ENCODE data around the gene ZNF260. TPM values are rescaled to one million over a fixed set of nuclear protein-coding genes. Genes with fewer than 3 reads are reported as not detected.

ZNF260 gene
- total RNA-seq, 1 experiment from 2014 or later, result 14.5 TPM

DNA sequence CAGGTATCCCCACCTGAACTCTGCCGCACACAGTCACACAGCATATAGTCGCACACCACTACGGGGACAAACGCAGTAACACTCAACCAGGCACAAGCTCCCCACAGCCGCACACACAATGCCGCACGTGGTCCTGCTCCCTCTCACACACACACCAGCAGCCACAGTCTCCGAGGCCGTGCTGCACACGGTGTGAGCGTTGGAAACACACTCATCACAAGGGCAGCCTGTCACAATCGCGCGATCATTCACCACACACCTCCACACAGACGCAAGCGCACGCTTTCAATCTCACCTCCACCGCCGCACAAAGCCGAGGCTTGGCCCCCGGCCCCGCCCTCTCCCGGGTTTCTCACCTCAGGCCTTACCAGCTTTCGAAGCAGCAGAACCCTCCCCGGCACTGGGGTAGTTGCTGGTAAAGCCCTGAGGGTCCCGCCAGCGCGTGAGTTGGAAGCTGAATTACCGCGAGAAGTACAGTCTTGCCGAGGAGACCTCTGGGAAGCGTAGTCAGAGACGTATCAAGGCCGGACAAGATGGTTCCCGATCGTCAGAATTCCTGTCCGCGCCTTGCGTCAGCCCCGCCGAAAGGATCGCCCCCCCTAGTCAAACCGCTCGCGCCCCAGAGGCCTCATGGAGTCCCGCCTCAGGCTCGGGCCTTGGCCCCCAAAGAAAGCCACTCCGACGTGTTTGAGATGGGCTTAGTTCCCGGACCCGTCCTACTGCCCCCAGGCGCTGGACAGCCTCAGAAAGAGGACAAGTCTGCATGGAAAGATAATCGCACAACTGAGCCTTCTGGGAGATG is 38.8 kb downstream of the ZNF260 start, which contains the start of gene ZNF566:
ZNF566 (minus strand) TSS at position 444 of the 802 bp plus-strand sequence. CDS start 13,004 bp downstream, outside the sequence.
- intact Hi-C loops (cut with micrococcal nuclease), result loop anchor here (2.0 to 5.0 kb wide), 2 partner anchors 39 to 112 kb away; partner anchors contain the start of genes ZFP14 and ZNF260
- peak within 1 kb of the TSS; percentile 99 for H3K27ac Mint-ChIP-seq (ENCODE audit: low read depth, unreplicated experiment)
- TF ChIP-seq, protein P1, sequence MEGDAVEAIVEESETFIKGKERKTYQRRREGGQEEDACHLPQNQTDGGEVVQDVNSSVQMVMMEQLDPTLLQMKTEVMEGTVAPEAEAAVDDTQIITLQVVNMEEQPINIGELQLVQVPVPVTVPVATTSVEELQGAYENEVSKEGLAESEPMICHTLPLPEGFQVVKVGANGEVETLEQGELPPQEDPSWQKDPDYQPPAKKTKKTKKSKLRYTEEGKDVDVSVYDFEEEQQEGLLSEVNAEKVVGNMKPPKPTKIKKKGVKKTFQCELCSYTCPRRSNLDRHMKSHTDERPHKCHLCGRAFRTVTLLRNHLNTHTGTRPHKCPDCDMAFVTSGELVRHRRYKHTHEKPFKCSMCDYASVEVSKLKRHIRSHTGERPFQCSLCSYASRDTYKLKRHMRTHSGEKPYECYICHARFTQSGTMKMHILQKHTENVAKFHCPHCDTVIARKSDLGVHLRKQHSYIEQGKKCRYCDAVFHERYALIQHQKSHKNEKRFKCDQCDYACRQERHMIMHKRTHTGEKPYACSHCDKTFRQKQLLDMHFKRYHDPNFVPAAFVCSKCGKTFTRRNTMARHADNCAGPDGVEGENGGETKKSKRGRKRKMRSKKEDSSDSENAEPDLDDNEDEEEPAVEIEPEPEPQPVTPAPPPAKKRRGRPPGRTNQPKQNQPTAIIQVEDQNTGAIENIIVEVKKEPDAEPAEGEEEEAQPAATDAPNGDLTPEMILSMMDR (IDR thresholded peaks at IDR 0.05; ENCODE audit: unreplicated experiment), result no peak
- H3K36me3 Mint-ChIP-seq (ENCODE audit: insufficient read depth, unreplicated experiment), result no peaks in the 10 kb centered on the region
- H3K9me3 Mint-ChIP-seq (ENCODE audit: unreplicated experiment), result peaks cover 8% of the 10 kb centered on the region
- POLR2A ChIA-PET, result interaction anchor here (0.6 to 3.7 kb wide), 30 partner anchors 10 to 1606 kb away, joined by 3 to 50 read pairs (median 4); partner anchors contain the start of genes POLR2I, TBCB, ZFP14 and ZNF146
- BruUV-seq (replicated peaks), result no TSS peak
- H3K4me3 Mint-ChIP-seq (ENCODE audit: unreplicated experiment), result peak within 1 kb of the TSS; percentile 98
- H3K27me3 Mint-ChIP-seq (ENCODE audit: insufficient read depth, unreplicated experiment), result no peaks in the 10 kb centered on the region
- CTCF ChIA-PET, result interaction anchor here (0.6 to 1.3 kb wide), 6 partner anchors 9 to 120 kb away, joined by 3 to 5 read pairs (median 4); partner anchors contain the start of gene ZFP14
- peak; percentile 96 for DNase-seq (ENCODE audit: unreplicated experiment)
- peaks cover 6% of the 10 kb centered on the region for H3K4me1 Mint-ChIP-seq (ENCODE audit: insufficient read depth, unreplicated experiment)

DNA sequence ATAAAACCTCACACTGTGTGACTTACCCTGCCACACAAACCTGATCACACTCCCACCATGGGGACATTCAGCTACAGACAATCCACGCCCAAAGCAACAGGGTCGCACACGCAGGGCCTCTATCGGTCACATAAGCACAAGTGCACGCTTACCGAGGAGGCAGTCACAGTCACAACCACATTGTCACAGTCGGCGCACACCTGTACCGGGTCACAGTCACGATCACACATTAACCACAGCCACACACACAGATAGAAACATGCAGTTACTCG is 39.3 kb downstream of the ZNF260 start:
- no peak for DNase-seq (ENCODE audit: unreplicated experiment)
- BruUV-seq (replicated peaks), result TSS peak; percentile 58

GRCh38 chr19:36488118-36488845 is 39.8 kb downstream of the ZNF260 start:
- no peak for DNase-seq (ENCODE audit: unreplicated experiment)
- TF ChIP-seq, protein P1 (IDR thresholded peaks at IDR 0.05; ENCODE audit: unreplicated experiment), result no peak
- Mint-ChIP-seq H3K36me3 (ENCODE audit: insufficient read depth, unreplicated experiment) (no peaks in the 10 kb centered on the region), H3K27ac (ENCODE audit: low read depth, unreplicated experiment) (peak overlapping the region; percentile 99), H3K4me3 (ENCODE audit: unreplicated experiment) (peak overlapping the region; percentile 98), H3K9me3 (ENCODE audit: unreplicated experiment) (peaks cover 8% of the 10 kb centered on the region), H3K27me3 (ENCODE audit: insufficient read depth, unreplicated experiment) (no peaks in the 10 kb centered on the region), H3K4me1 (ENCODE audit: insufficient read depth, unreplicated experiment) (peaks cover 6% of the 10 kb centered on the region)
- ChIA-PET CTCF (interaction anchor here (0.6 to 1.3 kb wide), 6 partner anchors 9 to 119 kb away, joined by 3 to 5 read pairs (median 4); partner anchors contain the start of genes ZFP14 and ZNF529), POLR2A (interaction anchor here (0.9 to 3.7 kb wide), 15 partner anchors 9 to 1106 kb away, joined by 3 to 50 read pairs (median 8); partner anchors contain the start of genes ZFP14, ZNF146, ZNF260 and ZNF345)
- intact Hi-C loops (cut with micrococcal nuclease), result loop anchor here (2.0 to 5.0 kb wide), 2 partner anchors 41 to 111 kb away; partner anchors contain the start of genes ZFP14 and ZNF260
- BruUV-seq (replicated peaks), result no TSS peak

More for the DNA sequence above, 39.3 kb downstream of the ZNF260 start:
- H3K27me3 Mint-ChIP-seq (ENCODE audit: insufficient read depth, unreplicated experiment), result no peaks in the 10 kb centered on the region
- CTCF ChIA-PET, result interaction anchor here (0.6 to 1.3 kb wide), 7 partner anchors 8 to 120 kb away, joined by 3 to 5 read pairs (median 3); partner anchors contain the start of gene ZFP14
- peak overlapping the region; percentile 99 for H3K27ac Mint-ChIP-seq (ENCODE audit: low read depth, unreplicated experiment)
- intact Hi-C loops (cut with micrococcal nuclease), result loop anchor here (2.0 to 5.0 kb wide), 2 partner anchors 40 to 111 kb away; partner anchors contain the start of genes ZFP14 and ZNF260
- peaks cover 6% of the 10 kb centered on the region for H3K4me1 Mint-ChIP-seq (ENCODE audit: insufficient read depth, unreplicated experiment)
- peak overlapping the region; percentile 98 for H3K4me3 Mint-ChIP-seq (ENCODE audit: unreplicated experiment)
- TF ChIP-seq, protein P1 (IDR thresholded peaks at IDR 0.05; ENCODE audit: unreplicated experiment), result no peak
- peaks cover 8% of the 10 kb centered on the region for H3K9me3 Mint-ChIP-seq (ENCODE audit: unreplicated experiment)
- H3K36me3 Mint-ChIP-seq (ENCODE audit: insufficient read depth, unreplicated experiment), result no peaks in the 10 kb centered on the region
- POLR2A ChIA-PET, result interaction anchor here (0.8 to 3.7 kb wide), 17 partner anchors 10 to 1606 kb away, joined by 3 to 50 read pairs (median 7); partner anchors contain the start of genes ZFP14, ZNF146, ZNF260 and ZNF345

Measured in MCF 10A (cell line).